Tibial nerve (tissue), 4 donors: Measurements from ENCODE around the gene DLG1.

Source experiments
- CTCF ChIP-seq, 5 experiments: fragments of 200-600 bp in 3 of 5; fragments of 450-650 bp in 2 of 5; sonication (generic) in 3 of 5; IDR thresholded peaks; one replicate each; pipeline ENCODE4 v1.5.1; 2016 to 2019; ENCODE audit warnings: antibody characterized with exemption in 5 of 5, mild to moderate bottlenecking in 3 of 5, moderate library complexity in 2 of 5
- EP300 ChIP-seq, 2 donors: sonication (generic); formaldehyde crosslinking; IDR thresholded peaks; one replicate each; pipeline ENCODE4 v1.6.1; 2017; ENCODE audit warnings: antibody characterized with exemption in 2 of 2, mild to moderate bottlenecking in 1 of 2

DNA sequence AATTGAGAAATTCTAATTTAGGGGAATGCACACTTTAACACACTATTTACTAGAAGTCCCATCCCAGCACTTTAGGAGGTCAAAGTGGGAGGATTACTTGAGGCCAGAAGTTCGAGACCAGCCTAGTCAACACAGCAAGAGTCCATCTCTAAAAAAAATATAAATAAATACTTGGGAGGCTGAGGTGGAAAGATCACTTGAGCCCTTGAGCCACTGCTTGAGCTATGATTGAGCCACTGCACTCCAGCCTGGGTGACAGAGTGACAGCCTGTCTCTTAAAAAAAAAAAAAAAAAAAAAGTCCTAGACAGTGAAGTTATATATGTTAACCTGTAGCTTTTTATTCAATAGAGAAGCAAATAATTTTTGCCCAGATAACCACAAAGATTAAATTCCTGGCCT, 69.2 kb downstream of the DLG1 start:
- no peak for TF ChIP-seq EP300 (IDR thresholded peaks at IDR 0.05)
- TF ChIP-seq CTCF (IDR thresholded peaks at IDR 0.05), result no peak
